GF-D8 (cell line): Measurements from ENCODE around the gene LDLRAD4.

ENCODE experiments used
- DNase-seq: peaks from one replicate; lab custom pipeline; 2025; lab: John Stamatoyannopoulos, UW

The LDLRAD4 gene

GRCh38 chr18:13536578-13536977 is 318.0 kb downstream of the LDLRAD4 start:
- no peak for DNase-seq

- DNase-seq = no peak
Measured at GRCh38 chr18:13537022-13537780, 318.6 kb downstream of the LDLRAD4 start.

GRCh38 chr18:13538630-13539029 is 320.1 kb downstream of the LDLRAD4 start:
- no peak for DNase-seq

GRCh38 chr18:13539050-13539449 is 320.5 kb downstream of the LDLRAD4 start:
- peak; percentile 26 for DNase-seq

GRCh38 chr18:13539843-13540476 is 321.4 kb downstream of the LDLRAD4 start:
- DNase-seq = no peak

GRCh38 chr18:13540477-13541182 is 322.1 kb downstream of the LDLRAD4 start:
- DNase-seq = no peak

- DNase-seq = no peak
Measured at GRCh38 chr18:13541621-13542519, 323.3 kb downstream of the LDLRAD4 start.

- no peak for DNase-seq
Measured at GRCh38 chr18:13542520-13542847, 323.9 kb downstream of the LDLRAD4 start.

GRCh38 chr18:13543144-13543543 is 324.6 kb downstream of the LDLRAD4 start:
- DNase-seq = no peak

GRCh38 chr18:13543811-13544732 is 325.5 kb downstream of the LDLRAD4 start:
- no peak for DNase-seq

GRCh38 chr18:13544953-13545352 is 326.4 kb downstream of the LDLRAD4 start:
- no peak for DNase-seq

GRCh38 chr18:13545514-13545913 is 327.0 kb downstream of the LDLRAD4 start:
- DNase-seq = no peak

GRCh38 chr18:13545955-13546354 is 327.4 kb downstream of the LDLRAD4 start:
- DNase-seq = no peak

- DNase-seq = no peak
Measured at GRCh38 chr18:13546638-13547037, 328.1 kb downstream of the LDLRAD4 start.

- no peak for DNase-seq
Measured at GRCh38 chr18:13547347-13547746, 328.8 kb downstream of the LDLRAD4 start.

GRCh38 chr18:13548106-13548819 is 329.7 kb downstream of the LDLRAD4 start:
- DNase-seq = no peak

GRCh38 chr18:13548966-13549879 is 330.7 kb downstream of the LDLRAD4 start:
- no peak for DNase-seq

- DNase-seq = no peak
Measured at GRCh38 chr18:13549880-13550232, 331.3 kb downstream of the LDLRAD4 start.
